ENCODE results near the gene ENTPD6. TPM values are rescaled to one million over a fixed set of nuclear protein-coding genes. Genes with fewer than 3 reads are reported as not detected.

ENTPD6 gene
- total RNA-seq (10 to 100 TPM; 90.2 to 94.3 TPM), polyA plus RNA-seq (10 to 100 TPM; 42.1 to 45.8 TPM)

DNA sequence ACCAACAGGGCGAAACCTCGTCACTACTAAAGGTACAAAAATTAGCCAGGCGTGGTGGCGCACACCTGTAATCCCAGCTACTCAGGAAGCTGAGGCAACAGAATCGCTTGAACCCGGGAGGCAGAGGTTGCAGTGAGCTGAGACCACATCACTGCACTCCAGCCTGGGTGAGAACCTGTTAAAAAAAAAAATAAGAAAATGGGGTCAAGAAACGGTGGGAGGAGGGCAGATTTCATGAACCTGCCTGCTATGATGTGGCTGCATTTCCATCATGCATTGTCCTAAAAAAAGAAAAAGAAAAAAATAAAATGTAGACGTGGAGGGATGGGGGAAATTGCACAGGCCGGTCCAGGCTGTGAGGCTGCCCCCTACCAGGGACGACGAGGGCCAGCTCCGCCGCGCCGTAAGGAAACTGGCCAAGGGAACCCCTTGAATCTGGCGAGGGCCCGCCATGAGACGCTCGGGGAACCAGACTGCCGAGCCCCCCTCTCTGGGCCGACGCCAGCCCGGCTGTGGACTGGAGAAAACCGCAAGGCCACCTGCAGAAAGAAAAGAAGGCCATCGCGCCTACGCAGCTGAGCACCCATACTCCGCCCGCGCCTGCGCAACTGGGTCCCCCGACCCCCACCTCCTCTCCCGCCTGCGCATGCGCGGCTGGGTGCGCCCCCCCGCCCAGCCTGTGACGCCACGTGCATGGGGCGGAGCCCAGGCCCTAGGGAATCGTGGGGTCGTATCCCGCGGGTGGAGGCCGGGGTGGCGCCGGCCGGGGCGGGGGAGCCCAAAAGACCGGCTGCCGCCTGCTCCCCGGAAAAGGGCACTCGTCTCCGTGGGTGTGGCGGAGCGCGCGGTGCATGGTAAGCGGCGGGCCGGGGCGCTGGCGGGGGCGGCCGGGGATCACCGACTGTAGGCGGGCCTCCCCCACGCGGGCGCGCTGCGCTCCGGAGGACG lies at the start of gene ENTPD6:
ENTPD6 (plus strand) TSS at position 699 of the 948 bp plus-strand sequence. CDS start 10,825 bp downstream, outside the sequence.
- Mint-ChIP-seq H3K27me3 (no peaks in the 10 kb centered on the region), H3K36me3 (peaks cover 0 to 6% of the 10 kb centered on the region in 2 donors), H3K4me3 (peak within 1 kb of the TSS; percentile 85 to 95 (median 90)), H3K4me1 (peaks cover 33 to 46% (median 38%) of the 10 kb centered on the region in 4 donors), H3K9me3 (no peaks in the 10 kb centered on the region), H3K27ac (peak within 1 kb of the TSS; percentile 84 to 95 (median 93))
- Histone ChIP-seq H3K4me1 (ENCODE audit: insufficient read depth, low read length) (peaks cover 28% of the 10 kb centered on the region), H3K36me3 (ENCODE audit: insufficient read depth, low read length) (no peaks in the 10 kb centered on the region), H3K27ac (ENCODE audit: low read depth, low read length) (peak within 1 kb of the TSS; percentile 77), H3K9me3 (ENCODE audit: control insufficient read depth in 1 of 2, low read length in 2 of 2) (no peaks in the 10 kb centered on the region), H3K27me3 (ENCODE audit: insufficient read depth, low read length) (no peaks in the 10 kb centered on the region), H3K4me3 (ENCODE audit: low read length in 2 of 2) (peak within 1 kb of the TSS; percentile 82 to 85)
- intact Hi-C loops (cut with micrococcal nuclease) = loop anchor here (1.0 to 5.0 kb wide), 7 partner anchors 53 to 1773 kb away; partner anchors contain the start of genes ACSS1, APMAP, CST7 and NAPB
- POLR2A ChIA-PET (ENCODE audit: partially characterized antibody) = interaction anchor here (0.6 to 3.0 kb wide), 14 partner anchors 9 to 1168 kb away, joined by 3 to 34 read pairs (median 6); partner anchors contain the start of genes ABHD12, ACSS1, APMAP and CST7
- CTCF ChIA-PET (ENCODE audit: partially characterized antibody) = interaction anchor here (0.7 to 1.7 kb wide), 9 partner anchors 15 to 200 kb away, joined by 3 to 5 read pairs (median 3); partner anchors contain the start of gene PYGB
- DNase-seq = peak; percentile 89 to 98 (median 93)

DNA sequence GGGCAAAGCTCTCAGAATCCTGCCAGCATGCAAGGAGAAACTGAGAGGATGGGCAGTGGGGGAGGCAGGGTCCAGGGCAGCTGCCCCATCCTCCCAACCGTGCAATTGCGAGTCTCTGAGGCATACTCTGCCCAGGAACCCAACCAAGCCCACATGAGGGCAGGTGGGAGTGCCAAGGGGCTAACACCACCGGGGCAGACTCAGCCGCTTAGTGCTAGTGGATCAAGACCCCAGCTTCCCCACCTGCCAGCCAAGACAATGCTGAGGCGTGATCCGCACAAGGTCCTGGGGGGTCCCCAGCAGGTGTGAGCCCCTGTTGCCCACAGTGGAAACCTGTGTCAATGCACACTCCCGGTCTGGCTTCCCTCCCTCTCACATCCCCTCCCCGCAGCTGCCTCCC lies 48.5 kb upstream of the ENTPD6 start:
- Mint-ChIP-seq H3K27me3 (peaks cover 4% of the 10 kb centered on the region in 2 donors), H3K27ac (peak overlapping the region in 1 of 7 donors; percentile 42), H3K36me3 (no peaks in the 10 kb centered on the region), H3K4me1 (peaks cover 4 to 15% (median 6%) of the 10 kb centered on the region in 4 donors), H3K9me3 (peaks cover 0 to 2% (median 0%) of the 10 kb centered on the region in 8 donors), H3K4me3 (peak overlapping the region in 4 of 8 donors; percentile 7 to 56 (median 28))
- Histone ChIP-seq H3K36me3 (ENCODE audit: insufficient read depth, low read length) (no peaks in the 10 kb centered on the region), H3K27ac (ENCODE audit: low read depth, low read length) (no peak overlapping the region), H3K9me3 (ENCODE audit: control insufficient read depth in 1 of 2, low read length in 2 of 2) (no peaks in the 10 kb centered on the region), H3K27me3 (ENCODE audit: insufficient read depth, low read length) (no peaks in the 10 kb centered on the region), H3K4me1 (ENCODE audit: insufficient read depth, low read length) (peaks cover 5% of the 10 kb centered on the region), H3K4me3 (ENCODE audit: low read length in 2 of 2) (no peak overlapping the region)
- no peak for DNase-seq
- intact Hi-C loops (cut with micrococcal nuclease) = no loop called here
- CTCF ChIA-PET (ENCODE audit: partially characterized antibody) = no interaction called here
- POLR2A ChIA-PET (ENCODE audit: partially characterized antibody) = no interaction called here

GRCh38 chr20:25147716-25148115 lies 47.8 kb upstream of the ENTPD6 start:
- Mint-ChIP-seq H3K4me3 (peak overlapping the region in 2 of 8 donors; percentile 46 to 51), H3K27ac (peak overlapping the region in 1 of 7 donors; percentile 42), H3K9me3 (peaks cover 0 to 2% (median 0%) of the 10 kb centered on the region in 8 donors), H3K27me3 (peaks cover 4 to 6% of the 10 kb centered on the region in 2 donors), H3K36me3 (no peaks in the 10 kb centered on the region), H3K4me1 (peaks cover 4 to 15% (median 6%) of the 10 kb centered on the region in 4 donors)
- DNase-seq = no peak
- no peaks in the 10 kb centered on the region for H3K9me3 ChIP-seq (ENCODE audit: control insufficient read depth in 1 of 2, low read length in 2 of 2)
- no peaks in the 10 kb centered on the region for H3K27me3 ChIP-seq (ENCODE audit: insufficient read depth, low read length)
- CTCF ChIA-PET (ENCODE audit: partially characterized antibody) = no interaction called here
- no peak overlapping the region for H3K4me3 ChIP-seq (ENCODE audit: low read length in 2 of 2)
- POLR2A ChIA-PET (ENCODE audit: partially characterized antibody) = interaction anchor here (1.6 kb wide), 1 partner anchor 57 kb away, joined by 6 read pairs; no protein-coding TSS in a partner anchor
- H3K27ac ChIP-seq (ENCODE audit: low read depth, low read length) = no peak overlapping the region
- H3K36me3 ChIP-seq (ENCODE audit: insufficient read depth, low read length) = no peaks in the 10 kb centered on the region
- H3K4me1 ChIP-seq (ENCODE audit: insufficient read depth, low read length) = peaks cover 5% of the 10 kb centered on the region
- intact Hi-C loops (cut with micrococcal nuclease) = no loop called here

DNA sequence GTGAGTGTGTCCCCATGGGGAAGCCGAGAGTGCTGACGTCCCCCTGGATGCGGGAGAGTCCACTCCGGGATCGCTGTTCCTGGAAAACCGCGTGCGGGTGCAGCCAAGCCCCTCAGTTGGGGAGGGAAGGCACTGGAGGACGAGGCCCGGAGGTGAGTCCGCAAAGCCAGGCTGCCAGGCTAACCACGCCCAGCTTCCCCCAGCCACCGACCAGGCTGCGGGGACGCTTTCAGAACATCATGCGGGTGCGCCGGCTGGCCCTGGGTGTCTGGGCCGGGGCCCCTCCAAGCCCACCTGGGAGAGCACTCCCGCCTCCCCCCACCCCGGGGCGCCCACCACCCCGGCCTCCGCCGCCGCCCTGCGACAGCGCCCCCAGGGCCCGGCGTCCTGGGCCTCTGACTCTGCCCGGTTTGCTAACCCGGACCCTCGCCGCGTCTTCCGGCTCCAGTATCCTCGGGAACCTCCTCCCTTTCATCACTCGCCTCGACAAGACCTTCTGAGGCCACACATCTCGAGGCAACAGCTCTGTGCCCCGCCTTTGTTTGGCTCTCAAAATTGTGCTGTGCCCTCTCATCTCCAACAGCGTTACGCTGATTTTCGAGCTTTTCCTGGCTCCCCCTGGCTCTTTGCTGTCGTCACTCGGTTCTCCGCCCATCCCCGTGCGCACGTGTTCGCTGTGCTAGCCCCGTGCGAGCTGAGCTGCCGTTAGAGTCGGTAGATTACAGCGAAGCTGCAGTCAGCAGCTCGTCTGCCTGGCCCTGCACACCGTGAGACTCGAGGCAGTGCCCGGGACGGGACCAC lies 47.1 kb upstream of the ENTPD6 start:
- peaks cover 5% of the 10 kb centered on the region for H3K4me1 ChIP-seq (ENCODE audit: insufficient read depth, low read length)
- no peaks in the 10 kb centered on the region for H3K9me3 ChIP-seq (ENCODE audit: control insufficient read depth in 1 of 2, low read length in 2 of 2)
- H3K27ac Mint-ChIP-seq = peak overlapping the region in 6 of 7 donors; percentile 28 to 96 (median 88)
- H3K27me3 Mint-ChIP-seq = peaks cover 4 to 6% of the 10 kb centered on the region in 2 donors
- H3K36me3 ChIP-seq (ENCODE audit: insufficient read depth, low read length) = no peaks in the 10 kb centered on the region
- peaks cover 0 to 2% (median 0%) of the 10 kb centered on the region in 8 donors for H3K9me3 Mint-ChIP-seq
- no peak overlapping the region for H3K27ac ChIP-seq (ENCODE audit: low read depth, low read length)
- H3K4me3 Mint-ChIP-seq = peak overlapping the region; percentile 82 to 98 (median 92)
- no peaks in the 10 kb centered on the region for H3K27me3 ChIP-seq (ENCODE audit: insufficient read depth, low read length)
- POLR2A ChIA-PET (ENCODE audit: partially characterized antibody) = interaction anchor here (0.6 to 1.6 kb wide), 6 partner anchors 11 to 90 kb away, joined by 3 to 7 read pairs (median 4); partner anchors contain the start of genes ACSS1 and ENTPD6
- intact Hi-C loops (cut with micrococcal nuclease) = no loop called here
- H3K36me3 Mint-ChIP-seq = no peaks in the 10 kb centered on the region
- peak overlapping the region in 1 of 2 donors; percentile 40 for H3K4me3 ChIP-seq (ENCODE audit: low read length in 2 of 2)
- CTCF ChIA-PET (ENCODE audit: partially characterized antibody) = interaction anchor here (1.0 to 1.2 kb wide), 5 partner anchors 12 to 83 kb away, joined by 3 to 5 read pairs (median 3); no protein-coding TSS in a partner anchor
- DNase-seq = peak; percentile 55 to 81 (median 67)
- H3K4me1 Mint-ChIP-seq = peaks cover 4 to 15% (median 6%) of the 10 kb centered on the region in 4 donors

GRCh38 chr20:25148982-25149846 lies 46.3 kb upstream of the ENTPD6 start:
- Histone ChIP-seq H3K27me3 (ENCODE audit: insufficient read depth, low read length) (no peaks in the 10 kb centered on the region), H3K27ac (ENCODE audit: low read depth, low read length) (no peak overlapping the region), H3K4me3 (ENCODE audit: low read length in 2 of 2) (peak overlapping the region in 1 of 2 donors; percentile 40), H3K9me3 (ENCODE audit: control insufficient read depth in 1 of 2, low read length in 2 of 2) (no peaks in the 10 kb centered on the region), H3K4me1 (ENCODE audit: insufficient read depth, low read length) (peaks cover 5% of the 10 kb centered on the region), H3K36me3 (ENCODE audit: insufficient read depth, low read length) (no peaks in the 10 kb centered on the region)
- DNase-seq = no peak
- Mint-ChIP-seq H3K9me3 (peaks cover 0 to 2% (median 0%) of the 10 kb centered on the region in 8 donors), H3K27ac (peak overlapping the region in 6 of 7 donors; percentile 28 to 96 (median 88)), H3K27me3 (peaks cover 4 to 6% of the 10 kb centered on the region in 2 donors), H3K4me3 (peak overlapping the region; percentile 82 to 98 (median 92)), H3K4me1 (peaks cover 4 to 15% (median 6%) of the 10 kb centered on the region in 4 donors), H3K36me3 (no peaks in the 10 kb centered on the region)
- CTCF ChIA-PET (ENCODE audit: partially characterized antibody) = interaction anchor here (1.0 to 1.2 kb wide), 5 partner anchors 11 to 84 kb away, joined by 3 to 5 read pairs (median 3); no protein-coding TSS in a partner anchor
- intact Hi-C loops (cut with micrococcal nuclease) = no loop called here
- POLR2A ChIA-PET (ENCODE audit: partially characterized antibody) = interaction anchor here (0.6 to 1.6 kb wide), 5 partner anchors 10 to 91 kb away, joined by 3 to 7 read pairs (median 6); partner anchors contain the start of genes ACSS1 and ENTPD6

DNA sequence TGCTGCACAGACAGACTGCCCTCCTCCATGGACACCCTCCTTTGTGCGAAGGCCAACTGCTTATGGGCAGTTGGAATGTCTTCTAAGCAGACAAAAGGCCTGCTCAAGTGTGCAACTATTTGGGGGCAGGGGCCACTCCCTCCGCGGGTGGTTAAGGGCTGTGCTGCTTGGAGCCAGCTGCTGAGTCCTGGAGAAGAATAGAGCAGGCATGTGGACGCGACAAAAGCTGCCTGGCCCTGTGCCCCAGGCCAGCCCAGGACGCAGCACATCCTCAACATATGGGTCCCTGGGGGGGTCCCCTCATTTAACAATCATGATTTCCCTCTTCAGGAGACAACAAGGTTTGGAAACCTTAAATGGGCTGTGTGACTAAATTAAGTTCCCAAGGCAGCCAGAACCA lies 45.5 kb upstream of the ENTPD6 start:
- H3K4me1 Mint-ChIP-seq = peaks cover 4 to 15% (median 6%) of the 10 kb centered on the region in 4 donors
- no peak for DNase-seq
- Histone ChIP-seq H3K36me3 (ENCODE audit: insufficient read depth, low read length) (no peaks in the 10 kb centered on the region), H3K4me3 (ENCODE audit: low read length in 2 of 2) (no peak overlapping the region), H3K27me3 (ENCODE audit: insufficient read depth, low read length) (no peaks in the 10 kb centered on the region), H3K27ac (ENCODE audit: low read depth, low read length) (no peak overlapping the region), H3K4me1 (ENCODE audit: insufficient read depth, low read length) (peaks cover 5% of the 10 kb centered on the region), H3K9me3 (ENCODE audit: control insufficient read depth in 1 of 2, low read length in 2 of 2) (no peaks in the 10 kb centered on the region)
- ChIA-PET POLR2A (ENCODE audit: partially characterized antibody) (interaction anchor here (1.6 kb wide), 1 partner anchor 92 kb away, joined by 7 read pairs; the partner anchor contains the start of gene ACSS1), CTCF (ENCODE audit: partially characterized antibody) (no interaction called here)
- H3K27me3 Mint-ChIP-seq = peaks cover 4 to 6% of the 10 kb centered on the region in 2 donors
- H3K36me3 Mint-ChIP-seq = no peaks in the 10 kb centered on the region
- H3K27ac Mint-ChIP-seq = peak overlapping the region in 1 of 7 donors; percentile 64
- peaks cover 0 to 2% (median 0%) of the 10 kb centered on the region in 8 donors for H3K9me3 Mint-ChIP-seq
- H3K4me3 Mint-ChIP-seq = peak overlapping the region in 2 of 8 donors; percentile 41 to 47
- intact Hi-C loops (cut with micrococcal nuclease) = no loop called here
